Measurements from ENCODE around the gene NPAS1. TPM values are rescaled to one million over a fixed set of nuclear protein-coding genes. Genes with fewer than 3 reads are reported as not detected.
A peak's percentile ranks its signal among the peaks of the same experiment; 100 is the strongest.

The NPAS1 gene
- total and polyA plus RNA-seq, 2 of the 13 experiments (the other 11 are each of a cell fraction or from before 2014, with no cell fraction given) = 0.35 to 2.9 TPM

GRCh38 chr19:46985542-46986415 lies 33.9 kb upstream of the NPAS1 start:
- WGBS (ENCODE audit: low lambda C conversion rate) = 70% methylated on average over 10 of the region's 14 CpGs
- no peaks in the 10 kb centered on the region for H4K20me1 ChIP-seq (ENCODE audit: insufficient read depth, low read length)
- BruUV-seq (replicated peaks) = no TSS peak
- H3K4me1 ChIP-seq (ENCODE audit: insufficient read depth, low read length) = peaks cover 35% of the 10 kb centered on the region
- DNase-seq (ENCODE audit: low spot score) (peak; percentile 23), ATAC-seq (peak; percentile 19; the same call in 2 of the 3 replicates), FAIRE-seq (no peak)
- H3K4me2 ChIP-seq (ENCODE audit: low read depth, low read length) = peak overlapping the region; percentile 65
- intact Hi-C loops (cut with micrococcal nuclease; ENCODE audit: unreplicated experiment) (no loop called here), in situ Hi-C loops (cut with HindIII; ENCODE audit: extremely low pct_ligation_motif_present, low pct_unique_long_range_greater_than_20kb) (no loop called here)
- peak overlapping the region; percentile 79 for H3K27ac ChIP-seq (ENCODE audit: extremely low read length, insufficient read depth, low read length)
- no peaks in the 10 kb centered on the region for H3K9me3 ChIP-seq (ENCODE audit: low read length)
- peak overlapping the region in 1 of 3 experiments; percentile 52; a peak in 1 of 6 replicates for H3K4me3 ChIP-seq (replicated peaks in 1 of 3; ENCODE audit: insufficient read depth in 1 of 3, low read depth in 2 of 3, low read length in 3 of 3)
- CTCF ChIA-PET (ENCODE audit: low intra/inter-chr PET ratio, low total read pairs) = no interaction called here
- POLR2A ChIA-PET = interaction anchor here (0.8 to 3.5 kb wide), 7 partner anchors 31 to 129 kb away, joined by 3 to 13 read pairs (median 5); no protein-coding TSS in a partner anchor
- no peaks in the 10 kb centered on the region for H3K27me3 ChIP-seq (ENCODE audit: control insufficient read depth in 1 of 2, insufficient read depth in 2 of 2, low read length in 2 of 2)
- no peak overlapping the region for H2AFZ ChIP-seq (ENCODE audit: low read length)
- H3K36me3 ChIP-seq (replicated peaks in 1 of 2; ENCODE audit: control insufficient read depth in 1 of 2, insufficient read depth in 2 of 2, low read length in 2 of 2) = peaks cover 18 to 32% of the 10 kb centered on the region in 2 experiments
- H3K79me2 ChIP-seq (ENCODE audit: insufficient read depth, low read length) = peaks cover 16% of the 10 kb centered on the region
- peak overlapping the region; percentile 42 for H3K9ac ChIP-seq (ENCODE audit: insufficient read depth, low read depth, low read length)
- TF ChIP-seq XBP1 (CRISPR knock-in tag; IDR thresholded peaks at IDR 0.05) (no peak), MEIS2 (CRISPR knock-in tag; IDR thresholded peaks at IDR 0.05) (no peak), RNF2 (conservative IDR thresholded peaks at IDR 0.05; ENCODE audit: low read depth) (no peak), MNT (IDR thresholded peaks at IDR 0.05) (peak; percentile 51), SKI (IDR thresholded peaks at IDR 0.05; ENCODE audit: partially characterized antibody) (no peak), PPARG (CRISPR knock-in tag; conservative IDR thresholded peaks at IDR 0.05) (no peak), HDAC6 (IDR thresholded peaks at IDR 0.05; ENCODE audit: low read depth, low read length) (no peak), IRX3 (CRISPR knock-in tag; IDR thresholded peaks at IDR 0.05; ENCODE audit: borderline replicate concordance, low read depth) (no peak), HNF1B (CRISPR knock-in tag; IDR thresholded peaks at IDR 0.05) (no peak), ZSCAN29 (CRISPR knock-in tag; conservative IDR thresholded peaks at IDR 0.05) (no peak), ZSCAN21 (CRISPR knock-in tag; IDR thresholded peaks at IDR 0.05; ENCODE audit: borderline replicate concordance) (no peak), TAF1 (CRISPR knock-in tag; IDR thresholded peaks at IDR 0.05) (no peak), SNAI1 (CRISPR knock-in tag; IDR thresholded peaks at IDR 0.05; ENCODE audit: borderline replicate concordance) (no peak), JDP2 (CRISPR knock-in tag; IDR thresholded peaks at IDR 0.05; ENCODE audit: borderline replicate concordance) (no peak), HNF4A (CRISPR knock-in tag; IDR thresholded peaks at IDR 0.05) (peak; percentile 76), THAP11 (CRISPR knock-in tag; IDR thresholded peaks at IDR 0.05) (no peak), SNAPC2 (CRISPR knock-in tag; IDR thresholded peaks at IDR 0.05) (no peak), SP5 (CRISPR knock-in tag; IDR thresholded peaks at IDR 0.05; ENCODE audit: borderline replicate concordance, low read depth) (no peak), TP53 (CRISPR knock-in tag; conservative IDR thresholded peaks at IDR 0.05) (no peak)
- TF ChIP-seq, protein P1, sequence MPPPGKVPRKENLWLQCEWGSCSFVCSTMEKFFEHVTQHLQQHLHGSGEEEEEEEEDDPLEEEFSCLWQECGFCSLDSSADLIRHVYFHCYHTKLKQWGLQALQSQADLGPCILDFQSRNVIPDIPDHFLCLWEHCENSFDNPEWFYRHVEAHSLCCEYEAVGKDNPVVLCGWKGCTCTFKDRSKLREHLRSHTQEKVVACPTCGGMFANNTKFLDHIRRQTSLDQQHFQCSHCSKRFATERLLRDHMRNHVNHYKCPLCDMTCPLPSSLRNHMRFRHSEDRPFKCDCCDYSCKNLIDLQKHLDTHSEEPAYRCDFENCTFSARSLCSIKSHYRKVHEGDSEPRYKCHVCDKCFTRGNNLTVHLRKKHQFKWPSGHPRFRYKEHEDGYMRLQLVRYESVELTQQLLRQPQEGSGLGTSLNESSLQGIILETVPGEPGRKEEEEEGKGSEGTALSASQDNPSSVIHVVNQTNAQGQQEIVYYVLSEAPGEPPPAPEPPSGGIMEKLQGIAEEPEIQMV (CRISPR knock-in tag; IDR thresholded peaks at IDR 0.05; ENCODE audit: low read depth) = no peak
- TF ChIP-seq, protein P2, sequence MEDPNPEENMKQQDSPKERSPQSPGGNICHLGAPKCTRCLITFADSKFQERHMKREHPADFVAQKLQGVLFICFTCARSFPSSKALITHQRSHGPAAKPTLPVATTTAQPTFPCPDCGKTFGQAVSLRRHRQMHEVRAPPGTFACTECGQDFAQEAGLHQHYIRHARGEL (CRISPR knock-in tag; IDR thresholded peaks at IDR 0.05) = no peak
